GM21447 (cell line): ENCODE data around the gene MAPRE3.

Source experiments
- ATAC-seq: cut with Tn5 transposase; IDR thresholded peaks from one replicate; pipeline ENCODE4 v1.9.1; 2021; ENCODE audit not compliant: unreplicated experiment

MAPRE3 gene

DNA sequence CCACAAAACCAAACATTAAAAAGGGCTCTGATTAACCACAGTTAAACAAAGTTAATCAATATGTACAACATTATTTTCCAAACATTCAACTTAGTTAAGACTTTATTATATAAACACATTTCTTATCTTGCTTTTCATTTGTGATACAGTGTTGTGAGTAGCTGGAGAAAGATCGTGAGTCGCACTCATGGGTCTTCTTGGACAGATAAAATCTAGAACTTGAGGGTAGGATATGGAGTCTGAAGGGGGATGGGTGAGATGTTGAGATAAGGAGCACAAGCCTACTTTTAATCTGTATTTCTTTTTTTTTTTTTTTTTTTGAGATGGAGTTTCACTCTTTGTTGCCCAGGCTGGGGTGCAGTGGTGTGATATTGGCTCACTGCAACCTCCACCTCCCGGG is 39.7 kb downstream of the MAPRE3 start:
- ATAC-seq, result no peak

DNA sequence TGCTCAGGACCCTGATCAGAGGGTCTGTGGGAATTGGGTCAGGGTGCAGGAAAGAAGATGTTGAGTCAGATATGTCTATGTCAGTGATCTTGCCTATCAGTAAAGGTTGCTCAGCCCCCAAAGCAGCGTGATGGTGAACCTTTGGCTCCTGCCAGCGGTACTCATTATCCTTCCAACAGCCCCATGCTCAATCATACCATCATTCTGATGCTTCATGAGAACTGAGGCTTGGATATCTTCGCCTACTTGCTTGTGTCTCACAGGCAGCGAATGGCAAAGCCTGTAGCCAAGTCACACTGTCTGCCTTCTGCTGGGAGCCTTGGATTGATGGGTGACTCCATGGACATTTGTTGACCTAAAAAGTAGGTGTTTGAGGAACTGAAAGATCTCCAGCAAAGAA is 43.3 kb downstream of the MAPRE3 start:
- ATAC-seq, result no peak

- no peak for ATAC-seq
Measured at GRCh38 chr2:27014771-27015433, 44.5 kb downstream of the MAPRE3 start.

- no peak for ATAC-seq
Measured at GRCh38 chr2:27016801-27017325, 46.4 kb downstream of the MAPRE3 start.

GRCh38 chr2:27018142-27018541 is 47.7 kb downstream of the MAPRE3 start:
- ATAC-seq, result no peak

DNA sequence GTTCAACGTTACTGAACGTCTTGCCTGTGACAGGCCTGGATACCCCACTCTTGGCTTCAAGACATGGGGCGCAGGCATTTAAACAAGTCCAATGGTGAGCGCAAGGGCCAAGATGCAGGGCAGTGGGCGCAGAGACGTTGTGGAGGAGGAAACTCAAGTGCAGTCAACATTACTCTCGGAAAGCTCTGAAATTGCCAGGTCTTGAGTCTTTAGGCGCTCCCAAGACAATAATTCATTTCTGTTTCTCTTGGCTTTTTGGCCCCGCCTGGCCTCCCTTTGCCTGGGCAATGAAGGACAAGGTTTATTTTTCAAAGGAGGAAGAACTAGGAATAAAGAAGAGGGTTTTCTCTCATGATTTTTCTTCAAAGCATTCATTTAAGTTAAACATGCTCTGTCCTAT is 49.0 kb downstream of the MAPRE3 start:
- ATAC-seq, result no peak

GRCh38 chr2:27019931-27020855 is 49.8 kb downstream of the MAPRE3 start:
- no peak for ATAC-seq

GRCh38 chr2:27021253-27022049 is 51.0 kb downstream of the MAPRE3 start:
- ATAC-seq, result no peak

GRCh38 chr2:27023740-27024139 is 53.3 kb downstream of the MAPRE3 start:
- ATAC-seq, result no peak

- no peak for ATAC-seq
Measured at GRCh38 chr2:27024188-27024587, 53.8 kb downstream of the MAPRE3 start.

GRCh38 chr2:27024812-27025211 is 54.4 kb downstream of the MAPRE3 start:
- ATAC-seq, result no peak

DNA sequence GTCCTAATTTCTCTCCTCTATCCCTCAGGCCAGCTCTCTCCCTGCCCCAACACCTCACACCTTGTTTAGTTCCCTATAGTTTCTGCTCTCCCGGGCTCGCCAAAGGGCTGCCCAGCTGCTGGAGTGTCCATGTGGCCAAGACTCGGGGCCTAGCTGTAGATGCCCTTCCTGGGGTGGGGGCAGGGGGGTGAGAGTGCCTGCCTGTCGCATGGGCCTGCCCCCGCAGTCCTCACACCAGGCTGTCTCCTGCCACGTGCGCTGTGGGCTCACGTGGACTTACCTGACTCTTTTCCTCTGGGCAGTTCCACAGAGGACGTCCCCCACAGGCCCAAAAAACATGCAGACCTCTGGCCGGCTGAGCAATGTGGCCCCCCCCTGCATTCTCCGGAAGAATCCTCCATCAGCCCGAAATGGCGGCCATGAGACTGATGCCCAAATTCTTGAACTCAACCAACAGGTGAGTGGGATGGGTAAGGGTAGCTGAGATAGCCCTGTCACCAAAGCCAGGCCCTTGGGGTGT is 54.9 kb downstream of the MAPRE3 start:
- no peak for ATAC-seq

- ATAC-seq, result no peak
Measured at GRCh38 chr2:27025861-27026851, 55.7 kb downstream of the MAPRE3 start.

- no peak for ATAC-seq
Measured at GRCh38 chr2:27027211-27027651, 56.8 kb downstream of the MAPRE3 start.

- no peak for ATAC-seq
Measured at GRCh38 chr2:27029051-27029450, 58.6 kb downstream of the MAPRE3 start.

GRCh38 chr2:27032495-27033252 is 62.2 kb downstream of the MAPRE3 start, which contains the start of gene TMEM214:
Gene TMEM214 (plus strand): TSS chr2:27032965. CDS start chr2:27033016, 51 bp downstream.
- ATAC-seq, result peak; percentile 94

GRCh38 chr2:27033253-27033852 is 62.9 kb downstream of the MAPRE3 start:
- ATAC-seq, result no peak

GRCh38 chr2:27038012-27038411 is 67.6 kb downstream of the MAPRE3 start:
- no peak for ATAC-seq
